ACC112 (cell line): Measurements from ENCODE around the gene TLE5.

ENCODE experiments used
- H2AFZ ChIP-seq: fragments of 200-600 bp; sonication (generic); one replicate; pipeline ENCODE4 v1.6.0; 2017; ENCODE audit warnings: antibody characterized with exemption, low read length; ENCODE audit not compliant: unreplicated experiment
- H3K27ac ChIP-seq: fragments of 200-600 bp; sonication (generic); 2 replicates; pipeline ENCODE4 v1.5.1; 2014; ENCODE audit warnings: low read depth, mild to moderate bottlenecking, antibody characterized with exemption, low read length, moderate library complexity
- H3K27me3 ChIP-seq: fragments of 200-600 bp; sonication (generic); 2 replicates; pipeline ENCODE4 v1.6.1; 2014; ENCODE audit warnings: mild to moderate bottlenecking, antibody characterized with exemption, low read length, moderate library complexity, mixed read lengths; ENCODE audit not compliant: insufficient read depth
- H3K36me3 ChIP-seq: fragments of 200-600 bp; sonication (generic); 2 replicates; pipeline ENCODE4 v1.6.1; 2016; ENCODE audit warnings: mild to moderate bottlenecking, antibody characterized with exemption, low read length, moderate library complexity, mixed read lengths; ENCODE audit not compliant: insufficient read depth
- H3K4me1 ChIP-seq: fragments of 200-600 bp; sonication (generic); one replicate; pipeline ENCODE4 v1.6.1; 2016; ENCODE audit warnings: low read length, mixed read lengths; ENCODE audit not compliant: insufficient read depth, unreplicated experiment, control insufficient read depth
- H3K4me3 ChIP-seq: fragments of 200-600 bp; sonication (generic); 2 replicates; pipeline ENCODE4 v1.5.1; 2014; ENCODE audit warnings: mild to moderate bottlenecking, low read depth, low read length
- H3K79me2 ChIP-seq: fragments of 200-600 bp; sonication (generic); one replicate; pipeline ENCODE4 v1.6.0; 2016; ENCODE audit warnings: low read length; ENCODE audit not compliant: control insufficient read depth, unreplicated experiment, insufficient read depth

The TLE5 gene

DNA sequence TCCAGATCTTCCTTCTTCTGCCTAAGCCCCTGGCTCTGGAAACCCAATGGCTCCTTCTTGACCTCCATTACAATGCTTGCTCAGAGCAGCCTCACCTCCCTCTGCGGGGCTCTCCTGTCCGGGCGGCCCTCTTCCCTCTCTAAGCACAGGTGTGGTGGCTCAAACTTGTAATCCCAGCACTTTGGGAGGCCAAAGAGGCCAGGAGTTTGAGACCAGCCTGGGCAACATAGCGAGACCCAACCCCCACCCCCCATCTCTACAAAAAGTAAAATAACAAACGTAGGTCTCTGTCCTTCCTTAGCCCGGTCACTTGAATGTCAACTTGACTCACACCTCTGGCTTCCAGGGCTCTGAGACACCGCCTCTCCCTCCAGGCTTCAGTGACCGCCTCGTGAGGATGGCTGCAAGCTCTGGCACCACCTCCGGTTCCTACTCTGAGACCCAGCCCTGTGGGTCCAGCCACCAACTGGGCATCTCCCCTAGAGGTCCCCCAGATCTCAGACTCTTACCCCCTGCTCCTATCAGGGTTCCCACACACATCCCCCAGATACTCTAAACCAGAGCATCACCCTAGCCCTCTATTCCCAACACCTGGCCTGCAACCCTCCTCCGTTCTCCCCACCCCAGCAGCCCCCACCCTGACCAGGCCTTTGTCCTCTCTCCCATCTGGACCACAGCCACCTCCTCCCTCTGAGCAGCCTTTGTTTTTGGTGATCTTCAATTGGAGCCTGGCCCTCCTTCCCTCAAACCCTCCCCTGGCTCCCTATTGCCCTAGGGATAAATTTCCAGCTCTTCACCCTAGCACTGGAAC is 28.5 kb downstream of the TLE5 start:
- no peaks in the 10 kb centered on the region for H3K36me3 ChIP-seq
- peaks cover 11% of the 10 kb centered on the region; the same call in 1 of the 2 replicates for H3K27me3 ChIP-seq
- peaks cover 4% of the 10 kb centered on the region for H3K4me1 ChIP-seq
- no peak overlapping the region for H3K4me3 ChIP-seq
- H3K79me2 ChIP-seq: no peaks in the 10 kb centered on the region
- H2AFZ ChIP-seq: no peak overlapping the region
- H3K27ac ChIP-seq: no peak overlapping the region

DNA sequence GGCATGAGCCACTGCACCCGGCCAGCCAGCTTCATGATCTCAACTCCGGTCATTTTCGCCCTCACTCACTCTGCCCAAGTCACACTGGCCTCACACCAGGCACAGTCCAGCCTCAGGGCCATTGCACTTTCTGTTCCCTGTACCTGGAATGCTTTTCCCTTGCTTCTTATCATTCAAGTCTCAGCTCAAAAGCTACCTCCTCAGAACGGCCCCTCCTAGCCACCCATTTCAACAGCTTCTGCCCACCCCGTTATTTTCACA is 30.8 kb downstream of the TLE5 start:
- H3K36me3 ChIP-seq: no peaks in the 10 kb centered on the region
- H3K27me3 ChIP-seq: peaks cover 33% of the 10 kb centered on the region
- H2AFZ ChIP-seq: no peak overlapping the region

GRCh38 chr19:3029065-3029923 is 33.0 kb downstream of the TLE5 start, which contains the start of gene TLE2:
Gene TLE2, minus strand, starts transcription at chr19:3029280. Its CDS starts 376 bp downstream, at chr19:3028904.
- Histone ChIP-seq H3K79me2 (no peaks in the 10 kb centered on the region), H3K27ac (no peak within 1 kb of the TSS), H3K27me3 (peaks cover 33% of the 10 kb centered on the region), H2AFZ (peak within 1 kb of the TSS; percentile 38), H3K4me3 (peak within 1 kb of the TSS; percentile 70), H3K36me3 (no peaks in the 10 kb centered on the region), H3K4me1 (no peaks in the 10 kb centered on the region)

More for the DNA sequence above, 30.8 kb downstream of the TLE5 start:
- no peak overlapping the region for H3K27ac ChIP-seq
- H3K4me1 ChIP-seq: peaks cover 4% of the 10 kb centered on the region
- H3K4me3 ChIP-seq: no peak overlapping the region
- H3K79me2 ChIP-seq: no peaks in the 10 kb centered on the region

GRCh38 chr19:3028305-3029064 is 33.8 kb downstream of the TLE5 start:
- Histone ChIP-seq H3K27ac (no peak overlapping the region), H3K36me3 (no peaks in the 10 kb centered on the region), H2AFZ (peak overlapping the region; percentile 38), H3K4me3 (peak overlapping the region; percentile 70), H3K27me3 (peaks cover 33% of the 10 kb centered on the region), H3K79me2 (no peaks in the 10 kb centered on the region), H3K4me1 (no peaks in the 10 kb centered on the region)

GRCh38 chr19:3027981-3028304 is 34.4 kb downstream of the TLE5 start:
- peaks cover 33% of the 10 kb centered on the region for H3K27me3 ChIP-seq
- no peak overlapping the region; the same call in 1 of the 2 replicates for H3K4me3 ChIP-seq
- no peak overlapping the region for H3K27ac ChIP-seq
- H3K79me2 ChIP-seq: no peaks in the 10 kb centered on the region
- no peaks in the 10 kb centered on the region for H3K4me1 ChIP-seq
- no peaks in the 10 kb centered on the region for H3K36me3 ChIP-seq
- no peak overlapping the region for H2AFZ ChIP-seq

- H2AFZ ChIP-seq: no peak overlapping the region
- H3K27ac ChIP-seq: no peak overlapping the region
- H3K4me1 ChIP-seq: no peaks in the 10 kb centered on the region
- H3K79me2 ChIP-seq: no peaks in the 10 kb centered on the region
- peaks cover 33% of the 10 kb centered on the region for H3K27me3 ChIP-seq
- no peaks in the 10 kb centered on the region for H3K36me3 ChIP-seq
- H3K4me3 ChIP-seq: no peak overlapping the region
These were observed 35.0 kb downstream of the TLE5 start for GRCh38 chr19:3027292-3027691.

DNA sequence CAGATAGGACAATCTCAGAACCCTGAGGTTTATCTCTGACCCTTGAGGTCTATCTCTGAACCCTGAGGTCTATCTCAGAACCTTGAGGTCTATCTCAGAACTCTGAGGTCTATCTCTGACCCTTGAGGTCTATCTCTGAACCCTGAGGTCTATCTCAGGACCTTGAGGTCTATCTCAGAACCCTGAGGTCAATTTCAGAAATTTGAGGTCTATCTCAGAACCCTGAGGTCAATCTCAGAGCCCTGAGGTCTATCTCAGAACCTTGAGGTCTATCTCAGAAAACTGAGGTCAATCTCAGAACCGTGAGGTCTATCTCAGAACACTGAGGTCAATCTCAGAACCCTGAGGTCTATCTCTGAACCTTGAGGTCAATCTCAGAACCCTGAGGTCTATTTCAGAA is 35.5 kb downstream of the TLE5 start:
- Histone ChIP-seq H3K27me3 (peaks cover 33% of the 10 kb centered on the region), H3K4me1 (no peaks in the 10 kb centered on the region), H3K36me3 (no peaks in the 10 kb centered on the region), H3K4me3 (no peak overlapping the region), H3K27ac (no peak overlapping the region), H3K79me2 (no peaks in the 10 kb centered on the region), H2AFZ (no peak overlapping the region)

GRCh38 chr19:3025549-3025886 is 36.8 kb downstream of the TLE5 start:
- no peak overlapping the region for H3K4me3 ChIP-seq
- H3K27me3 ChIP-seq: peaks cover 33% of the 10 kb centered on the region
- no peaks in the 10 kb centered on the region for H3K36me3 ChIP-seq
- no peak overlapping the region for H3K27ac ChIP-seq
- no peaks in the 10 kb centered on the region for H3K4me1 ChIP-seq
- H2AFZ ChIP-seq: no peak overlapping the region
- H3K79me2 ChIP-seq: no peaks in the 10 kb centered on the region

- Histone ChIP-seq H3K4me1 (no peaks in the 10 kb centered on the region), H2AFZ (no peak overlapping the region), H3K27ac (no peak overlapping the region), H3K36me3 (no peaks in the 10 kb centered on the region), H3K4me3 (no peak overlapping the region), H3K27me3 (peaks cover 29% of the 10 kb centered on the region), H3K79me2 (no peaks in the 10 kb centered on the region)
These were observed 37.3 kb downstream of the TLE5 start for GRCh38 chr19:3024870-3025548.

- Histone ChIP-seq H3K27ac (no peak overlapping the region), H3K36me3 (no peaks in the 10 kb centered on the region), H3K79me2 (no peaks in the 10 kb centered on the region), H3K4me3 (no peak overlapping the region), H2AFZ (no peak overlapping the region), H3K27me3 (peaks cover 23% of the 10 kb centered on the region), H3K4me1 (no peaks in the 10 kb centered on the region)
These were observed 37.8 kb downstream of the TLE5 start for GRCh38 chr19:3024509-3024869.
